Epidermal melanocyte (primary cell): Measurements from ENCODE around the gene BRPF1.

Experiments
- DNase-seq: peaks from one replicate; pipeline ENCODE4 v3.0.0; 2011; ENCODE audit warnings: low spot score; ENCODE audit not compliant: insufficient read length

The BRPF1 gene

DNA sequence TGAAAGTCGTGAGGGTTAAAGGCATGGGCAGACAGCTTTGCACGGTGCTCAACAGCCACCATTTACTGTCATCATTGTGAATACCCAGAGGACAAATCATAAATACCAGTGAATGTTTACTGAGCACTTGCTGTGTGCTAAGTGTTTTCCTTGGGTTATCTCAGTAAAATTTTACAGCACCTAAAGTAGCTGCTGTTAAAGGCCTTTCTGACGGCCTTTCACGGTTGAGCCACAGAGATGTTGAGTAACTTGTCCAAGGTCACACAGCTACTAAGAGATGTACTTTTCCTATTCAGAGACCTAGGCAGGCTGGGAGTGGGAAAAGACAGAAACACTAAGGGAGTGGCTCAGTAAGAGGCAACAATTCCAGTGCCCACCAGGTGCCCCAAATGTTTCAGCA lies 28.3 kb upstream of the BRPF1 start:
- no peak for DNase-seq

GRCh38 chr3:9703736-9704346 lies 27.7 kb upstream of the BRPF1 start, which contains the start of gene CPNE9:
Gene CPNE9 (plus strand): TSS chr3:9703833. CDS start chr3:9703997, 164 bp downstream.
- no peak for DNase-seq

DNA sequence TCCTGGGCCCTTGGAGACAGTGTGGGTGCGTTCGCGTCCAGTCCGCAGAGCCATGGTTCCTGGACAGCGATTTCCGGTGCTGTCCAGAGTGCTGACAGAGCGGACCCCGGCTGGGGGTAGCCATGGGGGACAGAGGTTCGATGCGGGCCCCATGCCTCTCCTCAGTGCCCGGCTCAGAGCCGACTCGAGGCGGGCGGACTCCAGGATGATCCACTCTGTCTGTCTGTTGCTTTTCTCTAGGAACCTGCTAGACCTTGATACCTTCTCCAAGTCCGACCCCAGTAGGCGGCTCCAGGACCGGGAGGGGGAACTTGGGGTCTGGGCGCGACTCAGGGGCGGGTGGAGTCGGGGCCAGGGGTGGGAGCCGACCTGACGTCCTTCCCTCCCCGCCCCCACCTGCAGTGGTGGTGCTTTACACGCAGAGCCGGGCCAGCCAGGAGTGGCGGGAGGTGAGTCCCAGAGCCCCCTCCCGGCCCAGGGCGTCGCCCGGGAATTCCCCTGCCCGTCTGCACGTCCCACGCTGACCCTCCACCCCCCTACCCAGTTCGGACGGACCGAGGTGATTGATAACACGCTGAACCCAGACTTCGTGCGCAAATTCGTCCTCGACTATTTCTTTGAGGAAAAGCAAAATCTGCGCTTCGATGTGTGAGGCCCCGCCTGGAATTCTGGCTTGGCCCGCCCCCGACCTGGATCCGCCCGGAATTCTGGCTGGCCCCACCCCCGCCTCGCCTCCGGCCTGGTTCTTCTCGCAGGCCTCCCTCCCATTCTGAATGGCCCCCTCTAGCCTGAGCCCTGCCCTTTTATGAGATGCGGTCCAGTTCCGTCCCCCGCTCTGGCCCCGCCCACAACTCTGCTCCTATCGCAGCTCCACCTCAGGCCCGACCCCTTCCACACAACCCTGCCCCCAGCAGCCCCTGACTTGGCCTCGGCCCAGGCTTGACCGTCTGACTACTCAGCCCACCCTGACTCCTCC lies 26.9 kb upstream of the BRPF1 start:
- no peak for DNase-seq

DNA sequence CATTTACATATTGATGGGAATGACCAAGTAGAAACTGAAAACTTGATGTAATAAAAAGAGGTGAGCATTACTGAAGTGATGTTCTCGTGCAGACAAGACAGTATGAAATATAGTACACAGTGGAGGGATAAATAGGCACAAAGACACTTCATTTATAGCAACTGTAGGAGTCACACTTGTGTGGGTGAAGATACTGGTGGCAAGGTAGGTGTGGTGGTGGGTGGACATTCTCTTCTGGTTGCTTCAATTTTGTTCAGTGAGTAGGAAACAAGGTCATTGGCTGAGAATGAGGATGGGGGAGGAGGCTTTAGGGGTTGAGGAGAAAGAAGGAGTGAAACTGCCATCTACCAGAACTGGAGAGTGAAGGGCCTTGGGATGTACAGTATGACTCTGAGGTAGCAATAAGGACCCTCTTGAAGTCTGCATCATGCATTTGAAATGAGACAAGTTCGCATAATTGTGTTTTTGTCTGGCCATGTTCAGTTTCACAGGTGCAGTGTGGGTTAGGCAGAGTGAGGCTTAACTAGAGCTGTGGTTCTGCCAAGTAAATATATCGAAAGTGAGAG lies 21.3 kb upstream of the BRPF1 start:
- DNase-seq: no peak

- no peak for DNase-seq
Observed at GRCh38 chr3:9712415-9712814, 19.1 kb upstream of the BRPF1 start.

DNA sequence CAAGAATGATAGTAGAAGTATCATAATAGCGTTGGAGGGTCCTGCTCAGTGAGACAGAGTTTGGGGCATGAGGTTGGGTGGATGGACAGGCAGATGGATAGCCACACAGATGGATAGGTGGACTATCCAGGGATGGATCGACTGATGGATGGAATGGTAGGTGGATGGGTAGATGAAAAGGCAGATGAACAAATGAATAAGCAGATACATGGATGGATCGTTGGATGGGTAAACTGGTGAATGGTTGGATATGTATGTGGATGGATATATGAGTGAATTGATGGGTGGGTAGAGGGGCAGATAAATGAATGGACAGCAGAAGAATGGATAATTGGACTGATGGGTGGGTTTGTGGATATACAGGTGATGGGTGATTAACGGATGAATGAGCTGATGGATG lies 18.4 kb upstream of the BRPF1 start:
- DNase-seq: no peak

DNA sequence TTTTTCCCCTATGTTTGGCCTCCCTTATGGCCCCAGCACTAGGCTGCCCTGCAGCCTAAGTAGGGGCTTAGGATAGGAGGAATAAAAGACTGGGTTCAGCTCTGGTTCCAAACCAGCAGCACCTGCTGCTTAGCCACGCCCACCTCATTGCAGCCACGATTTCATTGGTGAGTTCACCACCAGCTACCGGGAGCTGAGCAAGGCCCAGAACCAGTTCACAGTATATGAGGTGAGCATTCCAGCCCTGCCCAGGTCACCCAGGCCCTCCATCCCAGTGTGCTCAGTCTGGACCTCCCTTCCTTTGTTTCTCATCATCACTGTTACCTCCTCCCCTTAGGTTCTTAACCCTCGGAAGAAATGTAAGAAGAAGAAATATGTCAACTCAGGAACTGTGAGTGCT lies 16.4 kb upstream of the BRPF1 start:
- DNase-seq: no peak

- DNase-seq: peak; percentile 49
Observed at GRCh38 chr3:9715764-9716437, 15.6 kb upstream of the BRPF1 start.

DNA sequence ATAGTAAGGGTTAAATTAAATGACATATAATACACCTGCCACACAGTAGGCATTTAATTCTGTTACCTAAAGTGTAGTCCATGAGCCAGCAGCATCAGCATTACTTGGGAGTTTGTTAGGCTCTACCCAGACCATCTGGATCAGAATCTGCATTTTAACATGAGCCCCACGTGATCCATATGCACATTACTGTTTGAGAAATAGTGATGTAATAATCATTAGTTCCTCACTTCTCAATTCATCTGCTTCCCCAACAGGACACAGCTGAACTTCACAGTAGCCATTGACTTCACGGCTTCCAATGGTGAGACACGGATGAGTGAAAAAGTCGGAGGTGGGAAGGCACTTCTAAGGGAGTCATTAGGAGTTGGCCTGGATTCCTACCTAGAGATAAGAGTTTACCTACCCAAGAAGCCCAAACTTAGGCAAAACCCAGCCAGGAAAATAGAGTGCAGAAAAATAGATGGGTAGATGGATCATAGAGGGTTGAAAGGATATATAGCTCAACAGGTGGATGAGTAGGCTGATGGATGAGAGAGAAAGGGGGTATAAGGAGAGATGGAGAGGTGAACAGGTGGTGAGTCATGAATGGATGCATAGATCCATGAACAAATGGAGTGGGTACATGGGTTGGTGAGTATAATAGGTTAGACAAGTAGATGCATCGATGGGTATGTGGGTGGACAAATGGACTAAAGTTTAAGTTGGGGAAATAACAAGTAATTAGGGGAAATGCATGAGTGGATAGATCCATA lies 14.6 kb upstream of the BRPF1 start:
- DNase-seq: no peak

DNA sequence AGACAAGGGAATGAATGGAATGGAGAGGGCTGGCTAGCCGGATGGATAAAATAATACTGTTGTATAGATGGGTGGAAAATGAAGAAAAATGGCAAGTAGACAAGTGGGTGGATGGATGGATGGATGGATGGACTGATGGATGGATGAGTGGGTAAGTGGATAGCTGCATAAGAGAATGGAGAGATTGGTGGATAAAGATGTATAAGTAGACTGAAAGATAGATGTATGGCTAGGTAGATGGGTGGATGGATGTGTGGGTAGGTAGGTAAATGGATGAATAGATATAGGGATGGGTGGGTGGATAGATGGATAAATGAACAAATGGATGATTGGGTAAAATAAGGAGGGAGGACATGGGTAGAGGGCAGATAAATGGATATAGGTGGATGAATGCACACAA lies 14.0 kb upstream of the BRPF1 start:
- DNase-seq: no peak

- DNase-seq: no peak
Observed at GRCh38 chr3:9718118-9718517, 13.4 kb upstream of the BRPF1 start.

- DNase-seq: no peak
Observed at GRCh38 chr3:9721015-9721699, 10.4 kb upstream of the BRPF1 start.

DNA sequence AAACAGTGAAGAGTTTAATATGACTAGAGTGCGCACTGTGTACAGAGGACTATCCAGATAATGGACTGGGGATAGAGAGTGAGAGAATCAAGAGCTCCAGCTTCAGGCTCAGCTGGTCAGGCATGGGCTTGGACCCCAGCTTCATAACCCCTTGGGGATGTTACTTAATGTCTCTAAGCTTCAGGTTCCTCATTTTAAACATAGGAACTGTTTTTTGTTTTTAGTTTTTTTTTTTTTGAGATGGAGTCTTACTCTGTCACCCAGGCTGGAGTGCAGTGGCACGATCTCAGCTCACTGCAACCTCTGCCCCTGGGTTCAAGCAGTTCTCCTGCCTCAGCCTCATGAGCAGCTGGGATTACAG lies 9.9 kb upstream of the BRPF1 start:
- DNase-seq: no peak

GRCh38 chr3:9725775-9726515 lies 5.6 kb upstream of the BRPF1 start:
- no peak for DNase-seq

DNA sequence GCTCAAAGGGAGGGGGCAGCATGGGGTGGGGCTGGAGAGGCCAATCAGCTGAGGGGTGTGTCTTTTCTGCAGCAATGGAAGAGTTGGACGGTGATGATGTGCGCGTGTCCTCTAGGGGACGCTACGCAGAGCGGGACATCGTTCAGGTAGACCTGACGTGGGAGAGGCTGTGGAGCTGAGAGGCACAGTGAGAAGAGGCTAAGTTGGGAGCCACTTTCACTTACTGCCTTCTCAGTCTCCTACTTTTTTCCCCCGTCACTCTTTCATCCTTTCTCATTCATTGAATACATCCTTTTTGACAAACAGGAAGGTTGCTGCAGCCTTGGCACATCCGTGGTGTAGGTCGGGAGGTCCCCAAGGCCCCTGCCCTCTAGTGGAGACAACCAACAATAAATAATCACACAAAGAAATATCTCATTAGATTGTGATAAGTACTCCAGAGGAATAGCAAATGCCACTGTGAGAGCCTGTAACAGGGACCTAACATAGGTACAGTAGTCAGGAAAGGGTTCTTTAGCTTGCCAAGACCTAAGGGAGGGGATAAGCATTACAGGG lies 4.4 kb upstream of the BRPF1 start:
- DNase-seq: no peak

DNA sequence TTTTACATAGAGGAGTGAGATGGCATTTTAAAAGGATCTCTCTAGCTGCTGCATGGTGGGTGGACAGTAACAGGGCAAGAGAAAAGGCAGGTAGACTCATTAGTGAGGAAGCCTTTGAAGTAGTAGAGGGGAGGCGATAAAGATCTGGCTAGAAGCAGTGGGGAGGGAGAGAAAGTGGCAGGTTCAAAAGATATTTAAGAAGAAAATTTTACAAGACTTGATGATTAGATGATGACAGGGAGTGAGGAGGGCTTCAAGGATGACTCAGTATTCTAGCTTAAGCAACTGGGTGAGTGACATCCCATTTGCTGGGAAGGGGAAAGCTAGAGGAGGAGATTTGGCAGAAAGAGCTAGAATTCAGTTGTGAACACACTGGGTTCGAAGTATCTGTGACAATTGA lies 3.8 kb upstream of the BRPF1 start:
- no peak for DNase-seq

GRCh38 chr3:9729419-9729818 lies 2.1 kb upstream of the BRPF1 start:
- DNase-seq: no peak

DNA sequence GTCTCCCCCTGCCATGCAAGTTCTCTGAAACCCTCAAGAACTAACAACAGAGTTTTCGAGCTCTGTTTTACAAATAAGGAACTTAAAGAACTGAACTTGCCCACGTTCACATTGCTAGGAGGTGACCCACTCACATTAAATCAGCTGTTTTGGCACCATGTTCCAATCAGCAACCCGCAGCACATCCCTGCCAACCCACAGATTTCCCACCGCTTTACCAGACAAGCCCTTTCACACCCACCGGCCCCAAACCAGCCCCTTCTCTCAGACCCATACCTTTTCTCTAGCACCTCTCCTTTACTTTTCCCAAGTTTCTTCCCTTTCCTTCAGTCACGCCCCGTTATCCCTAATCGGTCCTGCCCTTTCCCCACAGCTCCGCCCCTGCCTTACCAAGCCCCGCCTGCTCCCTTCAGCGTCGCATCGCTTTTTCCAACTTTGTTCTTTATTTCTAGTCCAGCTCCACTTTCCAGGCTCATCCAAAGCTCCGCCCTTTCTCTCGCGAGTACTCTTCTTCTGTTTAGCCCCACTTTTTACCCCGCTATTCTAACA lies 804 bp upstream of the BRPF1 start:
- DNase-seq: no peak

- DNase-seq: no peak
Observed at GRCh38 chr3:9732080-9732739, 675 bp downstream of the BRPF1 start.
